H1 (cell line): ENCODE measurements around the gene ACSM3. TPM values are rescaled to one million over a fixed set of nuclear protein-coding genes. Genes with fewer than 3 reads are reported as not detected.

Experiments used
- SRF ChIP-seq: IDR thresholded peaks from 2 replicates; pipeline ENCODE4 v1.6.1; 2011; ENCODE audit warnings: mild to moderate bottlenecking, low read depth, low read length, moderate library complexity
- TAF7 ChIP-seq: optimal IDR thresholded peaks from 2 replicates; pipeline ENCODE3; 2011; ENCODE audit warnings: low read depth, mild to moderate bottlenecking, inconsistent platforms, low read length, moderate library complexity, borderline replicate concordance
- polyA plus RNA-seq, 7 experiments: library from polyadenylated mRNA; depleted of rRNA in 3 of 7; stranded (reverse) in 5 of 7; unstranded in 2 of 7; fragments of >200 nt in 5 of 7; fragments of 200-250 nt in 2 of 7; gene quantifications; 1 replicate in 5 of 7; 2 replicates in 1 of 7; 4 replicates in 1 of 7; pipeline versions ENCODE4 v1.2.1 to v1.2.3, GENCODE V29; 2011 to 2013; ENCODE audit warnings: missing spikeins in 2 of 7, mixed read lengths in 2 of 7
- total RNA-seq: library from RNA; stranded (reverse); fragmentation: NEBNext Ultra II Directional; extraction: Animal tissue kit (Norgen Biotek cat#: 25700); gene quantifications from 2 replicates; pipeline ENCODE4 v1.2.1, GENCODE V29; 2021

The ACSM3 gene
- total and polyA plus RNA-seq, 2 of the 8 experiments (the other 6 are each of a cell fraction or from before 2014, with no cell fraction given): 5.7 to 6.2 TPM

- no peak for TF ChIP-seq SRF
- TF ChIP-seq TAF7: no peak
These were observed 37.2 kb upstream of the ACSM3 start (continued) for GRCh38 chr16:20726661-20727060.
